Keratinocyte (primary cell): ENCODE data around the gene FAN1. TPM values are rescaled to one million over a fixed set of nuclear protein-coding genes. Genes with fewer than 3 reads are reported as not detected.

Experiments used
- DNase-seq: peaks from one replicate; pipeline ENCODE4 v3.0.0-alpha.2; 2011; ENCODE audit warnings: low read depth, missing footprints, low spot score
- FAIRE-seq: peaks from 2 replicates; lab custom pipeline; 2011; peaks lifted over from hg19 to GRCh38; lab: Jason Lieb, UNC
- H2AFZ ChIP-seq: 2 replicates; pipeline ENCODE4 v1.6.0; 2012; ENCODE audit warnings: low read length, control low read depth, inconsistent platforms; ENCODE audit not compliant: control insufficient read depth
- H3K27ac ChIP-seq: 2 replicates; pipeline ENCODE4 v1.5.1; 2011; ENCODE audit warnings: low read length; ENCODE audit not compliant: control insufficient read depth, insufficient read depth
- H3K27me3 ChIP-seq: 3 replicates; pipeline ENCODE4 v1.6.0; 2011; ENCODE audit warnings: low read length; ENCODE audit not compliant: control insufficient read depth, insufficient read depth; ENCODE audit errors: extremely low read depth
- H3K36me3 ChIP-seq, 2 experiments: 2 replicates in 1 of 2; 3 replicates in 1 of 2; pipeline ENCODE4 v1.5.1; 2011; ENCODE audit warnings: low read length in 2 of 2, mild to moderate bottlenecking in 1 of 2; ENCODE audit not compliant: control insufficient read depth in 2 of 2, insufficient read depth in 2 of 2; ENCODE audit errors: extremely low read depth in 1 of 2
- H3K4me1 ChIP-seq: 3 replicates; pipeline ENCODE4 v1.5.1; 2011; ENCODE audit warnings: low read length; ENCODE audit not compliant: control insufficient read depth, insufficient read depth; ENCODE audit errors: extremely low read depth
- H3K4me2 ChIP-seq: 3 replicates; pipeline ENCODE4 v1.6.0; 2011; ENCODE audit warnings: low read depth, low read length; ENCODE audit not compliant: control insufficient read depth, insufficient read depth; ENCODE audit errors: extremely low read depth
- H3K4me3 ChIP-seq, 3 experiments: fragments of 200-600 bp in 1 of 3; sonication (generic) in 1 of 3; 2 replicates in 2 of 3; 3 replicates in 1 of 3; pipeline ENCODE4 v1.5.1; 2011 to 2016; ENCODE audit warnings: low read length in 3 of 3, mild to moderate bottlenecking in 3 of 3, control low read depth in 2 of 3, inconsistent platforms in 1 of 3, low read depth in 1 of 3, mixed read lengths in 1 of 3, mixed run types in 1 of 3, moderate library complexity in 1 of 3; ENCODE audit not compliant: control insufficient read depth in 2 of 3, insufficient read depth in 2 of 3; ENCODE audit errors: extremely low read depth in 1 of 3
- H3K79me2 ChIP-seq: 2 replicates; pipeline ENCODE4 v1.6.0; 2012; ENCODE audit warnings: low read length; ENCODE audit not compliant: control insufficient read depth, insufficient read depth
- H3K9ac ChIP-seq: 3 replicates; pipeline ENCODE4 v1.6.0; 2011; ENCODE audit warnings: low read length; ENCODE audit not compliant: control insufficient read depth, insufficient read depth; ENCODE audit errors: extremely low read depth
- H3K9me1 ChIP-seq: 3 replicates; pipeline ENCODE4 v1.6.0; 2011; ENCODE audit warnings: low read length; ENCODE audit not compliant: control insufficient read depth, insufficient read depth; ENCODE audit errors: extremely low read depth
- H3K9me3 ChIP-seq: 2 replicates; pipeline ENCODE4 v1.5.1; 2012; ENCODE audit warnings: low read depth, low read length; ENCODE audit not compliant: control insufficient read depth
- H4K20me1 ChIP-seq: 3 replicates; pipeline ENCODE4 v1.6.0; 2011; ENCODE audit warnings: low read length; ENCODE audit not compliant: control insufficient read depth, insufficient read depth; ENCODE audit errors: extremely low read depth
- CTCF ChIP-seq, 3 experiments: IDR thresholded peaks in 1 of 3; conservative IDR thresholded peaks in 1 of 3; optimal IDR thresholded peaks in 1 of 3; 2 replicates in 2 of 3; 3 replicates in 1 of 3; pipeline versions ENCODE3 to v1.5.1; 2011; ENCODE audit warnings: low read length in 3 of 3, mild to moderate bottlenecking in 3 of 3, moderate library complexity in 2 of 3, control low read depth in 1 of 3, inconsistent platforms in 1 of 3; ENCODE audit not compliant: insufficient read depth in 2 of 3; ENCODE audit errors: extremely low read depth in 1 of 3
- EZH2 ChIP-seq: IDR thresholded peaks from one replicate; pipeline ENCODE4 v1.6.1; 2012; ENCODE audit warnings: inconsistent platforms, mild to moderate bottlenecking, low read length, moderate library complexity
- dilution Hi-C: fragments of 300-500 bp; cut with MboI; formaldehyde crosslinking; loops from one replicate; pipeline ENCODE4 v1.7.0; 2020; ENCODE audit warnings: low sequenced_read_pairs; ENCODE audit not compliant: extremely low pct_ligation_motif_present
- polyA plus RNA-seq, 5 experiments: library from polyadenylated mRNA; depleted of rRNA in 3 of 5; stranded (reverse) in 3 of 5; stranded (forward) in 1 of 5; unstranded in 1 of 5; fragments of >200 nt; gene quantifications; 1 replicate in 1 of 5; 2 replicates in 3 of 5; 3 replicates in 1 of 5; pipeline versions ENCODE4 v1.2.1 to v1.2.3, GENCODE V29; 2011 to 2012; ENCODE audit warnings: missing spikeins in 2 of 5, low read depth in 1 of 5, low replicate concordance in 1 of 5

The FAN1 gene
- polyA plus RNA-seq, 1 donor (not counting 4 experiments of a cell fraction or from before 2014, with no cell fraction given): 17.2 TPM

DNA sequence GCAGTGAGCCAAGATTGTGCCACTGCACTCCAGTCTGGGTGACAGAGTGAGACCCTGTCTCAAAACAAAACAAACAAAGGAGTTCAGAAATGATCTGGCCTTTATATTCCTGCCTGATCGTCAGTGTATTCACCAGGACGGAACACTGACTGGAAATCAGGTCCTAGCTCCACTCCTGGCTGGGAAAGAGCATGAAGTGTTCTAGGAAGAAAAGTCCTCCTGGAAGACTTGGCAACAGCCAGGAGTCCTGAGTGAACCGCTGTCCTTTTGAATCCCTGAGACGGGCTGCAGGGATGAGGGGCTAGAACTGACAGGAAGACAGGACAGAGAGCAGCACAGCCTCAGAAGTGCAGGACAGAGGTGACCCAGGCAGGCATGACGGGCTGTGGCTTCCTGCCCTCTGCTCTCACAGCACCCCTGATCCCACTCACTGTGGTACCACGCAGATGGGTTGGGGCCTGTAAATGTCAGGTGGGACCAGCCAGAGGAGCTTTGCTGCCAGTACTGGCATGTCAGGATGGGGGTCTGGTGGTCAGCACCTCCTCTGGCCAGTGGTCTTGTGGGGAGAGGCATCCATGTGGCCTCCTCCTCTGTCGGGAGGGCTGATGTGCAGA is 23.5 kb downstream of the FAN1 start:
- H3K79me2 ChIP-seq: no peaks in the 10 kb centered on the region
- no peak overlapping the region for H3K9ac ChIP-seq
- H3K27me3 ChIP-seq: no peaks in the 10 kb centered on the region
- no peaks in the 10 kb centered on the region for H3K9me3 ChIP-seq
- H3K4me3 ChIP-seq: no peak overlapping the region
- no peaks in the 10 kb centered on the region for H3K4me1 ChIP-seq
- no peak for TF ChIP-seq CTCF (optimal IDR thresholded peaks at IDR 0.05 in 1 of 3, IDR thresholded peaks at IDR 0.05 in 1 of 3, conservative IDR thresholded peaks at IDR 0.05 in 1 of 3; ENCODE audit: extremely low read depth in 1 of 3, insufficient read depth in 2 of 3, low read length in 3 of 3)
- no peak for TF ChIP-seq EZH2
- H3K27ac ChIP-seq: no peak overlapping the region
- dilution Hi-C loops: no loop called here
- peaks cover 35 to 38% of the 10 kb centered on the region in 2 experiments for H3K36me3 ChIP-seq
- DNase-seq: no peak
- H2AFZ ChIP-seq: no peak overlapping the region
- no peaks in the 10 kb centered on the region for H4K20me1 ChIP-seq
- no peak for FAIRE-seq
- no peak overlapping the region for H3K4me2 ChIP-seq
- no peaks in the 10 kb centered on the region for H3K9me1 ChIP-seq

GRCh38 chr15:30928076-30928475 is 24.4 kb downstream of the FAN1 start:
- Histone ChIP-seq H2AFZ (no peak overlapping the region), H3K27me3 (no peaks in the 10 kb centered on the region), H3K9me1 (no peaks in the 10 kb centered on the region), H3K79me2 (no peaks in the 10 kb centered on the region), H3K27ac (no peak overlapping the region), H3K9me3 (no peaks in the 10 kb centered on the region), H3K36me3 (peaks cover 32 to 34% of the 10 kb centered on the region in 2 experiments), H3K4me3 (no peak overlapping the region), H3K4me1 (peaks cover 3% of the 10 kb centered on the region), H3K4me2 (no peak overlapping the region), H3K9ac (no peak overlapping the region), H4K20me1 (no peaks in the 10 kb centered on the region)
- dilution Hi-C loops: no loop called here
- FAIRE-seq: no peak
- no peak for TF ChIP-seq CTCF (optimal IDR thresholded peaks at IDR 0.05 in 1 of 3, IDR thresholded peaks at IDR 0.05 in 1 of 3, conservative IDR thresholded peaks at IDR 0.05 in 1 of 3; ENCODE audit: extremely low read depth in 1 of 3, insufficient read depth in 2 of 3, low read length in 3 of 3)
- no peak for TF ChIP-seq EZH2
- no peak for DNase-seq
